H1 (cell line): ENCODE measurements around the gene UBE3A. TPM values are rescaled to one million over a fixed set of nuclear protein-coding genes. Genes with fewer than 3 reads are reported as not detected.
A peak's percentile ranks its signal among the peaks of the same experiment; 100 is the strongest.

Source experiments
- CTCF ChIA-PET: fragments of 300-600 bp; sonication (Branson Sonifier 250); formaldehyde crosslinking; loops from one replicate; lab custom pipeline; 2021; ENCODE audit not compliant: partially characterized antibody; lab: Charles Lee
- POLR2A ChIA-PET: fragments of 300-600 bp; sonication (Branson Sonifier 250); formaldehyde crosslinking; loops from one replicate; lab custom pipeline; 2021; ENCODE audit warnings: inconsistent platforms; ENCODE audit not compliant: partially characterized antibody; lab: Charles Lee
- DNase-seq, 2 experiments: peaks; one replicate each; pipeline versions ENCODE4 v3.0.0 to v3.0.0-alpha.2; 2010 to 2022; ENCODE audit warnings: low spot score in 2 of 2, low read depth in 1 of 2, mixed read lengths in 1 of 2
- FAIRE-seq: peaks from 2 replicates; lab custom pipeline; 2011; peaks lifted over from hg19 to GRCh38; lab: Jason Lieb, UNC
- H2AFZ ChIP-seq: 2 replicates; pipeline ENCODE4 v1.8.1; 2012; ENCODE audit warnings: low read length, inconsistent platforms
- H2AK5ac ChIP-seq: 2 replicates; pipeline ENCODE4 v1.6.1; 2013; ENCODE audit warnings: low read depth, low read length
- H2BK120ac ChIP-seq: replicated peaks from 2 replicates; pipeline ENCODE3; 2013; ENCODE audit warnings: low read depth, low read length, inconsistent platforms
- H2BK12ac ChIP-seq: 2 replicates; pipeline ENCODE4 v1.6.1; 2013; ENCODE audit warnings: low read depth, low read length
- H2BK15ac ChIP-seq: 2 replicates; pipeline ENCODE4 v1.6.1; 2013; ENCODE audit warnings: low read length
- H2BK20ac ChIP-seq: 2 replicates; pipeline ENCODE4 v1.6.1; 2013; ENCODE audit warnings: low read length
- H2BK5ac ChIP-seq: 2 replicates; pipeline ENCODE4 v1.6.1; 2013; ENCODE audit warnings: low read depth, low read length
- H3K14ac ChIP-seq: 2 replicates; pipeline ENCODE4 v1.6.1; 2013; ENCODE audit warnings: inconsistent platforms; ENCODE audit not compliant: insufficient read length
- H3K18ac ChIP-seq: 2 replicates; pipeline ENCODE4 v1.6.1; 2013; ENCODE audit warnings: low read length; ENCODE audit errors: extremely low read depth
- H3K23ac ChIP-seq: 2 replicates; pipeline ENCODE4 v1.6.1; 2013; ENCODE audit warnings: inconsistent platforms; ENCODE audit not compliant: insufficient read length
- H3K23me2 ChIP-seq: 2 replicates; pipeline ENCODE4 v1.6.1; 2013; ENCODE audit warnings: low read depth, low read length
- H3K27ac ChIP-seq: 2 replicates; pipeline ENCODE4 v1.6.1; 2011; ENCODE audit warnings: low read depth, low read length, inconsistent platforms
- H3K27me3 ChIP-seq, 4 experiments: replicated peaks in 1 of 4; 1 replicate in 1 of 4; 2 replicates in 3 of 4; pipeline versions ENCODE4 v1.6.1 to v1.8.1; 2011 to 2013; ENCODE audit warnings: low read length in 3 of 4, mild to moderate bottlenecking in 3 of 4, inconsistent platforms in 2 of 4, mixed read lengths in 2 of 4, moderate library complexity in 1 of 4; ENCODE audit not compliant: control insufficient read depth in 3 of 4, insufficient read depth in 3 of 4; ENCODE audit errors: extremely low read depth in 1 of 4
- H3K36me3 ChIP-seq, 4 experiments: 2 replicates each; pipeline versions ENCODE4 v1.6.1 to v1.8.1; 2011 to 2013; ENCODE audit warnings: mild to moderate bottlenecking in 4 of 4, low read length in 3 of 4, moderate library complexity in 2 of 4, control low read depth in 1 of 4, inconsistent platforms in 1 of 4; ENCODE audit not compliant: insufficient read depth in 4 of 4, control insufficient read depth in 2 of 4
- H3K4ac ChIP-seq: replicated peaks from 2 replicates; pipeline ENCODE3; 2013; ENCODE audit warnings: low read length, low read depth, mixed read lengths, inconsistent platforms; ENCODE audit not compliant: insufficient read length
- H3K4me1 ChIP-seq, 4 experiments: replicated peaks in 1 of 4; 1 replicate in 1 of 4; 2 replicates in 3 of 4; pipeline versions ENCODE4 v1.6.1 to v1.8.1; 2011 to 2013; ENCODE audit warnings: low read length in 3 of 4, inconsistent platforms in 2 of 4, mixed read lengths in 1 of 4; ENCODE audit not compliant: insufficient read depth in 4 of 4, control insufficient read depth in 3 of 4
- H3K4me2 ChIP-seq, 2 experiments: 2 replicates each; pipeline versions ENCODE4 v1.6.1 to v1.8.1; 2011 to 2013; ENCODE audit warnings: low read depth in 2 of 2, low read length in 2 of 2, control low read depth in 1 of 2, inconsistent platforms in 1 of 2, mild to moderate bottlenecking in 1 of 2; ENCODE audit not compliant: insufficient read depth in 1 of 2
- H3K4me3 ChIP-seq, 4 experiments: fragments of 200-600, 300-600 bp in 1 of 4; sonication (generic), shearing (Covaris generic), sonication (Bioruptor Twin) in 1 of 4; 2 replicates each; pipeline versions ENCODE4 v1.5.1 to v1.8.1; 2011 to 2016; ENCODE audit warnings: low read length in 4 of 4, low read depth in 3 of 4, control low read depth in 2 of 4, inconsistent platforms in 2 of 4, mild to moderate bottlenecking in 2 of 4, mixed read lengths in 1 of 4, moderate library complexity in 1 of 4; ENCODE audit not compliant: insufficient read depth in 2 of 4; ENCODE audit errors: extremely low read depth in 1 of 4
- H3K56ac ChIP-seq: replicated peaks from 2 replicates; pipeline ENCODE3; 2013; ENCODE audit warnings: low read depth, mild to moderate bottlenecking, mixed read lengths, low read length, inconsistent platforms; ENCODE audit not compliant: insufficient read length
- H3K79me1 ChIP-seq: 2 replicates; pipeline ENCODE4 v1.6.1; 2013; ENCODE audit warnings: low read depth, low read length, control low read depth
- H3K79me2 ChIP-seq, 2 experiments: 2 replicates each; pipeline versions ENCODE4 v1.6.1 to v1.8.1; 2012 to 2013; ENCODE audit warnings: low read length in 2 of 2, mild to moderate bottlenecking in 2 of 2, inconsistent platforms in 1 of 2; ENCODE audit not compliant: insufficient read depth in 2 of 2, control insufficient read depth in 1 of 2
- H3K9ac ChIP-seq, 4 experiments: replicated peaks in 1 of 4; 1 replicate in 1 of 4; 2 replicates in 3 of 4; pipeline versions ENCODE4 v1.6.1 to v1.8.1; 2011 to 2013; ENCODE audit warnings: low read depth in 3 of 4, low read length in 3 of 4, control low read depth in 2 of 4, mild to moderate bottlenecking in 2 of 4, moderate library complexity in 2 of 4, inconsistent platforms in 1 of 4; ENCODE audit errors: extremely low read depth in 1 of 4
- H3K9me3 ChIP-seq, 2 experiments: 2 replicates each; pipeline versions ENCODE4 v1.6.1 to v1.8.1; 2012 to 2013; ENCODE audit warnings: mild to moderate bottlenecking in 2 of 2, moderate library complexity in 2 of 2, control low read depth in 1 of 2, inconsistent platforms in 1 of 2, low read depth in 1 of 2, low read length in 1 of 2, mixed read lengths in 1 of 2; ENCODE audit not compliant: insufficient read depth in 2 of 2
- H4K20me1 ChIP-seq, 2 experiments: replicated peaks in 1 of 2; 2 replicates each; pipeline versions ENCODE3 to v1.8.1; 2011 to 2013; ENCODE audit warnings: inconsistent platforms in 2 of 2, low read length in 2 of 2, mild to moderate bottlenecking in 1 of 2; ENCODE audit not compliant: insufficient read depth in 2 of 2, control insufficient read depth in 1 of 2
- H4K5ac ChIP-seq: 2 replicates; pipeline ENCODE4 v1.6.1; 2013; ENCODE audit warnings: low read length, low read depth, mixed read lengths, inconsistent platforms; ENCODE audit not compliant: insufficient read length
- H4K8ac ChIP-seq: 2 replicates; pipeline ENCODE4 v1.8.0; 2013; ENCODE audit warnings: mild to moderate bottlenecking, moderate library complexity, low read length, inconsistent platforms; ENCODE audit not compliant: insufficient read depth; ENCODE audit errors: extremely low read depth
- H4K91ac ChIP-seq: replicated peaks from 2 replicates; pipeline ENCODE3; 2013; ENCODE audit warnings: low read length, mixed read lengths, inconsistent platforms; ENCODE audit not compliant: insufficient read length
- GTF2F1 ChIP-seq: IDR thresholded peaks from 2 replicates; pipeline ENCODE4 v1.6.1; 2012; ENCODE audit warnings: low read depth, low read length, improper control_type of control experiment, borderline replicate concordance
- KDM1A ChIP-seq: fragments of 200-600, 300-600 bp; sonication (generic); IDR thresholded peaks from 2 replicates; pipeline ENCODE4 v1.7.1; 2016; ENCODE audit warnings: mild to moderate bottlenecking, low read length, borderline replicate concordance
- WGBS, 2 experiments: shearing (Covaris generic) in 1 of 2; methylation state at CpG; one replicate each; pipeline versions ENCODE4 v1.1.6 to v1.1.7; 2013 to 2015; ENCODE audit warnings: low lambda C conversion rate in 2 of 2, mixed read lengths in 2 of 2, inconsistent platforms in 1 of 2, low coverage in 1 of 2, missing lambda C conversion rate in 1 of 2; ENCODE audit not compliant: insufficient replicate concordance in 2 of 2, insufficient coverage in 1 of 2, insufficient read length in 1 of 2; ENCODE audit errors: extremely low coverage in 1 of 2, missing lambda C conversion rate in 1 of 2; 5-methylcytosine and 5-hydroxymethylcytosine counted together
- polyA plus RNA-seq, 7 experiments: library from polyadenylated mRNA; depleted of rRNA in 3 of 7; stranded (reverse) in 5 of 7; unstranded in 2 of 7; fragments of >200 nt in 5 of 7; fragments of 200-250 nt in 2 of 7; gene quantifications; 1 replicate in 5 of 7; 2 replicates in 1 of 7; 4 replicates in 1 of 7; pipeline versions ENCODE4 v1.2.1 to v1.2.3, GENCODE V29; 2011 to 2013; ENCODE audit warnings: missing spikeins in 2 of 7, mixed read lengths in 2 of 7
- total RNA-seq: library from RNA; stranded (reverse); fragmentation: NEBNext Ultra II Directional; extraction: Animal tissue kit (Norgen Biotek cat#: 25700); gene quantifications from 2 replicates; pipeline ENCODE4 v1.2.1, GENCODE V29; 2021

The UBE3A gene
- total and polyA plus RNA-seq, 2 of the 8 experiments (the other 6 are each of a cell fraction or from before 2014, with no cell fraction given): 13.8 to 110 TPM

- FAIRE-seq (peak; percentile 28), DNase-seq (no peak)
- Histone ChIP-seq H3K56ac (no peak overlapping the region), H2AK5ac (no peak overlapping the region), H3K9ac (no peak overlapping the region), H2BK120ac (no peak overlapping the region), H3K27ac (no peak overlapping the region), H3K27me3 (no peaks in the 10 kb centered on the region), H3K4me1 (peaks cover 0 to 3% (median 0%) of the 10 kb centered on the region in 4 experiments; a peak in 4 of 7 replicates), H4K91ac (no peak overlapping the region), H2AFZ (no peak overlapping the region), H3K4me3 (peak overlapping the region in 1 of 4 experiments; percentile 72; a peak in 1 of 8 replicates), H3K14ac (no peak overlapping the region), H3K18ac (no peak overlapping the region), H2BK15ac (no peak overlapping the region), H3K4me2 (no peak overlapping the region; a peak in 1 of 4 replicates), H2BK20ac (no peak overlapping the region), H3K23me2 (peaks cover 7% of the 10 kb centered on the region), H3K79me1 (peaks cover 3% of the 10 kb centered on the region; the same call in 1 of the 2 replicates), H2BK5ac (no peak overlapping the region), H2BK12ac (no peak overlapping the region), H3K4ac (no peak overlapping the region), H4K8ac (no peak overlapping the region), H4K5ac (no peak overlapping the region), H3K36me3 (no peaks in the 10 kb centered on the region), H4K20me1 (peaks cover 16 to 22% of the 10 kb centered on the region in 2 experiments), H3K9me3 (no peaks in the 10 kb centered on the region), H3K23ac (no peak overlapping the region), H3K79me2 (peaks cover 50 to 74% of the 10 kb centered on the region in 2 experiments)
- ChIA-PET CTCF (no interaction called here), POLR2A (interaction anchor here (1.2 to 1.7 kb wide), 4 partner anchors 9 to 20 kb away, joined by 3 to 4 read pairs (median 4); no protein-coding TSS in a partner anchor)
- no peak for TF ChIP-seq GTF2F1
- peak; percentile 61; the same call in 1 of the 2 replicates for TF ChIP-seq KDM1A
- WGBS, 2 experiments: 88% methylated on average over 5 of the region's 5 CpGs; no CpG with 5 or more reads in 1 of the 2 experiments
These were observed 3.2 kb downstream of the UBE3A start for GRCh38 chr15:25435474-25436243.
